ENCODE measurements around the gene NUP43. TPM values are rescaled to one million over a fixed set of nuclear protein-coding genes. Genes with fewer than 3 reads are reported as not detected.

NUP43 gene
- total and polyA plus RNA-seq, 10 of the 15 experiments (the other 5 are each of a cell fraction or from before 2014, with no cell fraction given) = 8.9 to 54.2 (median 27.7) TPM

GRCh38 chr6:149761438-149761837 is 15.1 kb upstream of the NUP43 start (continued):
- no peak; the same call in 1 of the 2 replicates for TF ChIP-seq ZBTB40 (IDR thresholded peaks at IDR 0.05; ENCODE audit: borderline replicate concordance)
- no peak for TF ChIP-seq ASH2L (IDR thresholded peaks at IDR 0.05; ENCODE audit: borderline replicate concordance, low read depth)
- TF ChIP-seq RELB (IDR thresholded peaks at IDR 0.05; ENCODE audit: low read depth) = peak; percentile 97
- no peak for TF ChIP-seq TBL1XR1 (IDR thresholded peaks at IDR 0.05; ENCODE audit: low read depth, low read length)
- TF ChIP-seq MLLT1 (IDR thresholded peaks at IDR 0.05) = peak; percentile 54; the same call in 1 of the 2 replicates
- peak; percentile 60 to 70; a peak in 2 of 4 replicates for TF ChIP-seq IKZF2 (IDR thresholded peaks at IDR 0.05)
- peak; percentile 45; the same call in 1 of the 2 replicates for TF ChIP-seq JUNB (IDR thresholded peaks at IDR 0.05)
- TF ChIP-seq BACH1 (IDR thresholded peaks at IDR 0.05; ENCODE audit: borderline replicate concordance) = peak; percentile 23; the same call in 1 of the 2 replicates
- TF ChIP-seq PKNOX1 (IDR thresholded peaks at IDR 0.05) = peak; percentile 96
- peak; percentile 86 for TF ChIP-seq NR2F1 (conservative IDR thresholded peaks at IDR 0.05)
- TF ChIP-seq RAD51 (IDR thresholded peaks at IDR 0.05) = 0 out of 2 replicates have a peak, but pooled peaks have one; percentile 6
- TF ChIP-seq MTA3 (IDR thresholded peaks at IDR 0.05; ENCODE audit: borderline replicate concordance, low read length) = no peak
- peak in 1 of 2 experiments; percentile 27; a peak in 1 of 4 replicates for TF ChIP-seq BHLHE40 (IDR thresholded peaks at IDR 0.05; ENCODE audit: borderline replicate concordance in 1 of 2, low read depth in 2 of 2, low read length in 1 of 2)
- TF ChIP-seq ATF7 (IDR thresholded peaks at IDR 0.05; ENCODE audit: low read depth) = peak; percentile 94
- TF ChIP-seq RUNX3 (IDR thresholded peaks at IDR 0.05; ENCODE audit: low read length) = peak; percentile 93
- no peak for TF ChIP-seq SMAD5 (IDR thresholded peaks at IDR 0.05; ENCODE audit: low read depth)
- TF ChIP-seq YY1 (IDR thresholded peaks at IDR 0.05; ENCODE audit: low read depth, low read length) = no peak
- peak; percentile 44; the same call in 1 of the 2 replicates for TF ChIP-seq ZNF687 (IDR thresholded peaks at IDR 0.05)
- TF ChIP-seq YBX1 (IDR thresholded peaks at IDR 0.05) = no peak

Measured in GM12878 (cell line).